Mammary epithelial cell (primary cell): ENCODE data around the gene EEFSEC.

Experiments
- EZH2 ChIP-seq: IDR thresholded peaks from 2 replicates; pipeline ENCODE4 v1.6.1; 2012; ENCODE audit warnings: low read length, inconsistent platforms, borderline replicate concordance
- TF ChIP-seq, protein P1 (sequence below), 2 donors: IDR thresholded peaks in 1 of 2; conservative IDR thresholded peaks in 1 of 2; 2 replicates each; pipeline ENCODE4 v1.5.1; 2011 to 2012; ENCODE audit warnings: inconsistent platforms in 2 of 2, low read length in 2 of 2, mild to moderate bottlenecking in 2 of 2, control low read depth in 1 of 2, low read depth in 1 of 2; ENCODE audit not compliant: insufficient read depth in 1 of 2; ENCODE audit errors: extremely low read depth in 1 of 2

- TF ChIP-seq, protein P1, sequence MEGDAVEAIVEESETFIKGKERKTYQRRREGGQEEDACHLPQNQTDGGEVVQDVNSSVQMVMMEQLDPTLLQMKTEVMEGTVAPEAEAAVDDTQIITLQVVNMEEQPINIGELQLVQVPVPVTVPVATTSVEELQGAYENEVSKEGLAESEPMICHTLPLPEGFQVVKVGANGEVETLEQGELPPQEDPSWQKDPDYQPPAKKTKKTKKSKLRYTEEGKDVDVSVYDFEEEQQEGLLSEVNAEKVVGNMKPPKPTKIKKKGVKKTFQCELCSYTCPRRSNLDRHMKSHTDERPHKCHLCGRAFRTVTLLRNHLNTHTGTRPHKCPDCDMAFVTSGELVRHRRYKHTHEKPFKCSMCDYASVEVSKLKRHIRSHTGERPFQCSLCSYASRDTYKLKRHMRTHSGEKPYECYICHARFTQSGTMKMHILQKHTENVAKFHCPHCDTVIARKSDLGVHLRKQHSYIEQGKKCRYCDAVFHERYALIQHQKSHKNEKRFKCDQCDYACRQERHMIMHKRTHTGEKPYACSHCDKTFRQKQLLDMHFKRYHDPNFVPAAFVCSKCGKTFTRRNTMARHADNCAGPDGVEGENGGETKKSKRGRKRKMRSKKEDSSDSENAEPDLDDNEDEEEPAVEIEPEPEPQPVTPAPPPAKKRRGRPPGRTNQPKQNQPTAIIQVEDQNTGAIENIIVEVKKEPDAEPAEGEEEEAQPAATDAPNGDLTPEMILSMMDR (conservative IDR thresholded peaks at IDR 0.05 in 1 of 2, IDR thresholded peaks at IDR 0.05 in 1 of 2; ENCODE audit: extremely low read depth in 1 of 2, insufficient read depth in 1 of 2, low read depth in 1 of 2, low read length in 2 of 2), result peak; percentile 41 to 66
- TF ChIP-seq EZH2, result no peak
Observed at GRCh38 chr3:128133273-128133883, 19.9 kb upstream of the EEFSEC start.
